Left lung (tissue), 10 donors: ENCODE results near the gene SFT2D1. TPM values are rescaled to one million over a fixed set of nuclear protein-coding genes. Genes with fewer than 3 reads are reported as not detected.
A peak's percentile ranks its signal among the peaks of the same experiment; 100 is the strongest.

ENCODE experiments used
- ATAC-seq: fragments of 200-7000 bp; cut with Tn5 transposase; one replicate; pipeline ENCODE4 v1.9.1; 2020; ENCODE audit warnings: moderate library complexity
- DNase-seq, 4 donors: peaks; one replicate each; pipeline ENCODE4 v3.0.0-alpha.2; 2013 to 2020
- H3K27ac ChIP-seq, 2 donors: fragments of 200-600 bp; sonication (generic) in 1 of 2; one replicate each; pipeline versions ENCODE4 v1.5.0 to v1.8.0; 2020 to 2021
- H3K27me3 ChIP-seq, 2 donors: fragments of 200-600 bp; sonication (generic) in 1 of 2; one replicate each; pipeline versions ENCODE4 v1.5.0 to v1.8.0; 2020 to 2021
- H3K36me3 ChIP-seq, 2 donors: fragments of 200-600 bp; sonication (generic) in 1 of 2; one replicate each; pipeline versions ENCODE4 v1.5.0 to v1.8.0; 2020 to 2021
- H3K4me1 ChIP-seq, 2 donors: fragments of 200-600 bp; one replicate each; pipeline ENCODE4 v1.8.0; 2021
- H3K4me3 ChIP-seq, 2 donors: fragments of 200-600 bp; sonication (generic) in 1 of 2; one replicate each; pipeline versions ENCODE4 v1.5.0 to v1.8.0; 2020 to 2021; ENCODE audit warnings: mild to moderate bottlenecking in 1 of 2
- H3K9me3 ChIP-seq, 2 donors: fragments of 200-600 bp; sonication (generic) in 1 of 2; one replicate each; pipeline versions ENCODE4 v1.5.0 to v1.8.0; 2020 to 2021
- intact Hi-C, 2 donors: fragments of 100-400 bp; cut with DNase I; formaldehyde crosslinking; loops; one replicate each; pipeline versions ENCODE4 v1.11.2 to v1.14.2; 2022
- polyA plus RNA-seq, 6 donors: library from polyadenylated mRNA; unstranded; fragments of 120-200 nt; gene quantifications; one replicate each; pipeline ENCODE4 v1.2.1, GENCODE V29; 2013; ENCODE audit not compliant: insufficient read length in 6 of 6
- total RNA-seq, 2 donors: library from RNA; stranded (reverse); fragmentation: NEBNext Ultra II Directional; extraction: Animal tissue kit (Norgen Biotek cat#: 25700); gene quantifications; one replicate each; pipeline ENCODE4 v1.2.1, GENCODE V29; 2021
- TF ChIP-seq, protein P1 (sequence below), 2 donors: fragments of 200-600 bp; sonication (generic) in 1 of 2; IDR thresholded peaks; one replicate each; pipeline versions ENCODE4 v1.5.0 to v1.8.0; 2021; ENCODE audit warnings: antibody characterized with exemption in 2 of 2
- donor health status: DM: no; HTN: yes; CAD: no.
- donor health status: DM: no; HTN: no; CAD: no.

The SFT2D1 gene
- total and polyA plus RNA-seq, 8 donors, result 49.5 to 63.8 (median 59.9) TPM

DNA sequence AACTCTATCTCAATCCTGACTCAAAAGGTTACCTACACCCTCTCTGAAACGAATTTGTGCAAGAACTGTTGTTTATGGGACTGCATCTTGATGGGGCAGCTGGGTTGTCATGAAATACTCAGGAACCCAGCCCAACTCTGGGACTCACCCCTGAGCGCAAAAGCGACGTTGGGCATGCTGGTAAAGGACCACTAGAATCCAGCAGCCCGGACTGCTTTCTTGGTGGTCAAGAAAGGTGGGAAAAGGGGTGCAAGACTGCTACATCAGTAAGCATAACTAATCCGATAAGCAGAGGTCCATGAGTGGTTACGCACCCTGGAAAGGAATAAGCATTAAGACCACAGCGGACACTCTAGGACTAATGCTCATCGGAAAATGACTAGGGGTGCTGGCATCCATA, 27.9 kb downstream of the SFT2D1 start:
- Histone ChIP-seq H3K4me3 (no peak overlapping the region), H3K27me3 (peaks cover 3 to 16% of the 10 kb centered on the region in 2 donors), H3K9me3 (no peaks in the 10 kb centered on the region), H3K36me3 (peaks cover 0 to 12% of the 10 kb centered on the region in 2 donors), H3K27ac (no peak overlapping the region), H3K4me1 (no peaks in the 10 kb centered on the region)
- ATAC-seq, result no peak
- TF ChIP-seq, protein P1, sequence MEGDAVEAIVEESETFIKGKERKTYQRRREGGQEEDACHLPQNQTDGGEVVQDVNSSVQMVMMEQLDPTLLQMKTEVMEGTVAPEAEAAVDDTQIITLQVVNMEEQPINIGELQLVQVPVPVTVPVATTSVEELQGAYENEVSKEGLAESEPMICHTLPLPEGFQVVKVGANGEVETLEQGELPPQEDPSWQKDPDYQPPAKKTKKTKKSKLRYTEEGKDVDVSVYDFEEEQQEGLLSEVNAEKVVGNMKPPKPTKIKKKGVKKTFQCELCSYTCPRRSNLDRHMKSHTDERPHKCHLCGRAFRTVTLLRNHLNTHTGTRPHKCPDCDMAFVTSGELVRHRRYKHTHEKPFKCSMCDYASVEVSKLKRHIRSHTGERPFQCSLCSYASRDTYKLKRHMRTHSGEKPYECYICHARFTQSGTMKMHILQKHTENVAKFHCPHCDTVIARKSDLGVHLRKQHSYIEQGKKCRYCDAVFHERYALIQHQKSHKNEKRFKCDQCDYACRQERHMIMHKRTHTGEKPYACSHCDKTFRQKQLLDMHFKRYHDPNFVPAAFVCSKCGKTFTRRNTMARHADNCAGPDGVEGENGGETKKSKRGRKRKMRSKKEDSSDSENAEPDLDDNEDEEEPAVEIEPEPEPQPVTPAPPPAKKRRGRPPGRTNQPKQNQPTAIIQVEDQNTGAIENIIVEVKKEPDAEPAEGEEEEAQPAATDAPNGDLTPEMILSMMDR (IDR thresholded peaks at IDR 0.05), result no peak
- intact Hi-C loops, result loop anchor here in 1 of 2 donors (10.0 kb wide), 1 partner anchor 90 kb away; no protein-coding TSS in a partner anchor
- DNase-seq, result no peak

DNA sequence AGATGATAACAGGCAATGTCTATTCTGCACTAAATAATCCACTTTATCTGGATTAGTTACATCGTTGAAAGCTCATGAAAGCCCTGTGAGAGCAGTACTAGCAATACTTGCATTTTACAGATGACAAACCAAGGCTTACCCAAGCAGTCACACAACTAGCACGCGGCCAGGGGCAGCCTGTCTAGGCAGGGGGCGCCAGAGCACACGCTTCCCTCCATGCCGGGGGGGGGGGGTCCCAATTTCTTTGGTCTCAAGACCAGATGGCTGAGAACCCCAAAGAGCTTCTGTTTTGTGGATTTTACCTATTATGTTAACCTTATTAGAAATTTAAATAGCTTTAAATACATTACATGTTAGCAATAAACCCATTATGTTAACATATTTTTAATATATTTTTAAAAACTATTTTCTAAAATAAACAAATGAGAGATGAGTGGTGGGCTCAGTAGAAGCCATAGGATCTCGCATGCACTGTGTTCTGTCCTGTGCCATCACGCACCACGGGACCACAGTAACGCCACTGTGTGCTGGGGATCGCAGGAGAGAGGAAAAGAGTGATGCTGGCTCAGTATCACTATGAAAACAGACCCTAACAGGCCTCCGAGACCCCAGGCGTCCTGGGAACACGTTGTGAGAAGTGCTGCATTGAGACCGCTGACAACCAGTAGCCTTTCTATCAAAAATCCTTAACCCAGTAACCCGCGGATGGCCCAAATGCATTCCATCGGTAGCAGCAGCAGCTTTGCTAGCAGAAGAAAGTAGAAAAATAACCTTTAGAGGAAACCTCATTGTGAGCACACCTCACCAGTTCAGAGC, 28.9 kb downstream of the SFT2D1 start:
- Histone ChIP-seq H3K27ac (no peak overlapping the region), H3K4me1 (peaks cover under 1 to 3% of the 10 kb centered on the region in 2 donors), H3K4me3 (no peak overlapping the region), H3K36me3 (peaks cover 0 to 2% of the 10 kb centered on the region in 2 donors), H3K9me3 (no peaks in the 10 kb centered on the region), H3K27me3 (peaks cover 11 to 26% of the 10 kb centered on the region in 2 donors)
- DNase-seq, result peak in 2 of 4 donors; percentile 19 to 84
- intact Hi-C loops, result loop anchor here in 1 of 2 donors (10.0 kb wide), 1 partner anchor 91 kb away; no protein-coding TSS in a partner anchor
- peak; percentile 95 for ATAC-seq
- TF ChIP-seq, protein P1 (IDR thresholded peaks at IDR 0.05), result peak; percentile 45 to 75

DNA sequence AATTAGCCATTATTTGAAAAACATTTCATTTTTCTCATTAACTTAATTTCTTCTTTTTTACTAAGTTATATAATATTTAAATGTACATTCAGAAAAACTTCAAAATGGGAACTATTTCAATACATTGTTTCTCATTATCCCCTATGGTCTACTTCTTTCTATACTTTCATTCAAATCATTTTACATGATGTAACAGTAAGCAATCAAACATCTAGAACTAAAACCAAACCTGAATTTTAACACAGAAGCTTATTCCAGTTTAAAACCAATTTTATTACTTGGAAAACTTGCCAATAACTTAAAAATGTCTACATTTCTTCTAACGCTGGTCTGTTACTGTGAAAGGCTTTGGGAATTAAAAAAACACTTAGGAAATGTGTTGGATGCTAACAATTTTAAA, 29.5 kb downstream of the SFT2D1 start:
- DNase-seq (no peak), ATAC-seq (no peak)
- Histone ChIP-seq H3K27ac (no peak overlapping the region), H3K9me3 (no peaks in the 10 kb centered on the region), H3K36me3 (no peaks in the 10 kb centered on the region), H3K27me3 (peaks cover 18 to 33% of the 10 kb centered on the region in 2 donors), H3K4me1 (peaks cover 7 to 9% of the 10 kb centered on the region in 2 donors), H3K4me3 (no peak overlapping the region)
- intact Hi-C loops, result loop anchor here in 1 of 2 donors (10.0 kb wide), 1 partner anchor 92 kb away; no protein-coding TSS in a partner anchor
- TF ChIP-seq, protein P1 (IDR thresholded peaks at IDR 0.05), result no peak

DNA sequence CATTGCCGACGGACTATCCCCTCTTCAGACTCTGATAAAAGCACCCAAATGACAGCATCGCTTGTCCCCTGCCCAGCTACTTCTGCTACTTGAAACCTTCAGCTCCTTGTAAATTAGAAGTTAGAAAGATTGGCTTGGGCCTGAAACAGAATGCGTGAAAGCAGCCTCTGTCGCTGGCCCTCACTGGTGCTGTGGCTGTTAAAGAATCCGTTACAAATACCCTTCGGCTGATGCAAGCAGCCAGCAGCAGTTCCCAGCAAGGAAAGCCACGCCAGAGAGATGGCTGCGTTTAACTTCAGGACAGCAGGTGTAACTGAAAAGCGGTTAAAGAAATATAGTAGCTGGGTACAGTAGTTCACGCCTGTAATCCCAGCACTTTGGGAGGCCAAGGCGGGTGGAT, 31.7 kb downstream of the SFT2D1 start:
- peaks cover 39 to 55% of the 10 kb centered on the region in 2 donors for H3K27me3 ChIP-seq
- TF ChIP-seq, protein P1 (IDR thresholded peaks at IDR 0.05), result no peak
- no peak overlapping the region for H3K27ac ChIP-seq
- no peak overlapping the region for H3K4me3 ChIP-seq
- peaks cover 11 to 23% of the 10 kb centered on the region in 2 donors for H3K4me1 ChIP-seq
- ATAC-seq (no peak), DNase-seq (no peak)
- intact Hi-C loops, result loop anchor here in 1 of 2 donors (10.0 kb wide), 1 partner anchor 94 kb away; no protein-coding TSS in a partner anchor
- H3K36me3 ChIP-seq, result no peaks in the 10 kb centered on the region
- H3K9me3 ChIP-seq, result no peaks in the 10 kb centered on the region

DNA sequence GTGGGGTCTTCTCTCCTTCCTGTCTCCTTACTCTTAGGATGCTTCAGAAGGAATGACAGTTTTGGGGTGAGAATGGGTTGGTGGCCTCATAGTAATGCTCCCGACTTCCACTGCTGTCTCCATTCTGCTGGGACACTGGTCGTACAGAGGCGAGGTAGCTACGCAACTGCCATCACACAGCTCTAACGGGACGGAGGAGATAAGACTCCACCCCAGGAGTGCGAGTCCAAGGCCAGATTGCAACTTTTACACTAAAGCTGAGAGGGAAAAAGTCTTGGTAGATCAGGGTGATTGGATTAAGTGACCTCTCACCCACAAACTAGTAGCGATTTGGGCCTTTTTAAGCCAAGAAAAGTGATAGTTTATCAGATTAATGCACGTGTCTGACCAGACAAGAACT, 32.4 kb downstream of the SFT2D1 start:
- no peak for ATAC-seq

More for the DNA sequence above, 32.4 kb downstream of the SFT2D1 start:
- H3K27ac ChIP-seq, result no peak overlapping the region
- DNase-seq, result no peak
- H3K9me3 ChIP-seq, result no peaks in the 10 kb centered on the region
- TF ChIP-seq, protein P1 (IDR thresholded peaks at IDR 0.05), result no peak
- H3K4me1 ChIP-seq, result peaks cover 11 to 23% of the 10 kb centered on the region in 2 donors
- peaks cover 45 to 61% of the 10 kb centered on the region in 2 donors for H3K27me3 ChIP-seq
- no peaks in the 10 kb centered on the region for H3K36me3 ChIP-seq
- no peak overlapping the region for H3K4me3 ChIP-seq
- intact Hi-C loops, result loop anchor here in 1 of 2 donors (10.0 kb wide), 1 partner anchor 95 kb away; no protein-coding TSS in a partner anchor
